Measurements from ENCODE around the gene CADM3. TPM values are rescaled to one million over a fixed set of nuclear protein-coding genes. Genes with fewer than 3 reads are reported as not detected.
A peak's percentile ranks its signal among the peaks of the same experiment; 100 is the strongest.

The CADM3 gene
- total and polyA plus RNA-seq, 2 experiments from 2014 or later: 0.37 to 0.77 TPM

- no peaks in the 10 kb centered on the region for H3K79me2 ChIP-seq
- no peak overlapping the region for H3K4me3 ChIP-seq
- no peak overlapping the region for H2AFZ ChIP-seq
- WGBS (ENCODE audit: low lambda C conversion rate, missing lambda C conversion rate): 89% methylated on average over 5 of the region's 5 CpGs
- no peaks in the 10 kb centered on the region for H3K4me1 ChIP-seq (ENCODE audit: insufficient read depth)
- no peaks in the 10 kb centered on the region for H3K36me3 ChIP-seq (replicated peaks; ENCODE audit: insufficient read depth, low read depth)
- TF ChIP-seq EZH2phosphoT487 (IDR thresholded peaks at IDR 0.05; ENCODE audit: low read depth, severe bottlenecking, unreplicated experiment) (no peak), CTCF (IDR thresholded peaks at IDR 0.05; ENCODE audit: poor library complexity) (no peak), EZH2 (IDR thresholded peaks at IDR 0.05; ENCODE audit: borderline replicate concordance) (no peak)
- no peak overlapping the region for H3K4me2 ChIP-seq
- no peaks in the 10 kb centered on the region for H3K27me3 ChIP-seq
- no peaks in the 10 kb centered on the region for H3K9me2 ChIP-seq (replicated peaks; ENCODE audit: insufficient read depth)
- no peak overlapping the region for H3K27ac ChIP-seq
- no peaks in the 10 kb centered on the region for H4K20me1 ChIP-seq (ENCODE audit: insufficient read depth, poor library complexity, severe bottlenecking)
- H3K9me3 ChIP-seq (ENCODE audit: low read depth): no peaks in the 10 kb centered on the region
- DNase-seq (ENCODE audit: low spot score): no peak
These were observed 28.5 kb downstream of the CADM3 start for GRCh38 chr1:159199901-159200300.

- no peaks in the 10 kb centered on the region for H3K79me2 ChIP-seq
- H2AFZ ChIP-seq: no peak overlapping the region
- H4K20me1 ChIP-seq (ENCODE audit: insufficient read depth, poor library complexity, severe bottlenecking): no peaks in the 10 kb centered on the region
- DNase-seq (ENCODE audit: low spot score): no peak
- peaks cover under 1% of the 10 kb centered on the region for H3K27me3 ChIP-seq
- H3K9me3 ChIP-seq (ENCODE audit: low read depth): no peaks in the 10 kb centered on the region
- no peaks in the 10 kb centered on the region for H3K36me3 ChIP-seq (replicated peaks; ENCODE audit: insufficient read depth, low read depth)
- WGBS (ENCODE audit: low lambda C conversion rate, missing lambda C conversion rate): 81% methylated on average over 10 of the region's 18 CpGs
- no peak overlapping the region for H3K4me3 ChIP-seq
- H3K4me1 ChIP-seq (ENCODE audit: insufficient read depth): no peaks in the 10 kb centered on the region
- H3K4me2 ChIP-seq: no peak overlapping the region
- no peak overlapping the region for H3K27ac ChIP-seq
- no peak for TF ChIP-seq CTCF (IDR thresholded peaks at IDR 0.05; ENCODE audit: poor library complexity)
- no peak for TF ChIP-seq EZH2phosphoT487 (IDR thresholded peaks at IDR 0.05; ENCODE audit: low read depth, severe bottlenecking, unreplicated experiment)
- no peak for TF ChIP-seq EZH2 (IDR thresholded peaks at IDR 0.05; ENCODE audit: borderline replicate concordance)
- H3K9me2 ChIP-seq (replicated peaks; ENCODE audit: insufficient read depth): no peaks in the 10 kb centered on the region
These were observed 29.4 kb downstream of the CADM3 start for GRCh38 chr1:159200769-159201168.

- peak; percentile 26 for DNase-seq (ENCODE audit: low spot score)
- H3K27ac ChIP-seq: no peak overlapping the region
- H3K36me3 ChIP-seq (replicated peaks; ENCODE audit: insufficient read depth, low read depth): no peaks in the 10 kb centered on the region
- no peaks in the 10 kb centered on the region for H3K4me1 ChIP-seq (ENCODE audit: insufficient read depth)
- no peak overlapping the region for H3K4me2 ChIP-seq
- H3K4me3 ChIP-seq: no peak overlapping the region
- WGBS (ENCODE audit: low lambda C conversion rate, missing lambda C conversion rate): 72% methylated on average over 5 of the region's 5 CpGs
- no peak overlapping the region for H2AFZ ChIP-seq
- peaks cover 7% of the 10 kb centered on the region for H3K27me3 ChIP-seq
- H4K20me1 ChIP-seq (ENCODE audit: insufficient read depth, poor library complexity, severe bottlenecking): no peaks in the 10 kb centered on the region
- H3K79me2 ChIP-seq: no peaks in the 10 kb centered on the region
- no peaks in the 10 kb centered on the region for H3K9me2 ChIP-seq (replicated peaks; ENCODE audit: insufficient read depth)
- TF ChIP-seq EZH2 (IDR thresholded peaks at IDR 0.05; ENCODE audit: borderline replicate concordance) (no peak), EZH2phosphoT487 (IDR thresholded peaks at IDR 0.05; ENCODE audit: low read depth, severe bottlenecking, unreplicated experiment) (no peak), CTCF (IDR thresholded peaks at IDR 0.05; ENCODE audit: poor library complexity) (no peak)
- H3K9me3 ChIP-seq (ENCODE audit: low read depth): no peaks in the 10 kb centered on the region
These were observed 30.2 kb downstream of the CADM3 start for GRCh38 chr1:159201642-159202041.

GRCh38 chr1:159203610-159204009 lies 32.2 kb downstream of the CADM3 start:
- no peak for DNase-seq (ENCODE audit: low spot score)
- H3K9me2 ChIP-seq (replicated peaks; ENCODE audit: insufficient read depth): no peaks in the 10 kb centered on the region
- no peaks in the 10 kb centered on the region for H3K36me3 ChIP-seq (replicated peaks; ENCODE audit: insufficient read depth, low read depth)
- H3K27ac ChIP-seq: no peak overlapping the region
- H2AFZ ChIP-seq: no peak overlapping the region
- WGBS (ENCODE audit: low lambda C conversion rate, missing lambda C conversion rate): 85% methylated on average over 6 of the region's 6 CpGs
- H3K4me1 ChIP-seq (ENCODE audit: insufficient read depth): no peaks in the 10 kb centered on the region
- H4K20me1 ChIP-seq (ENCODE audit: insufficient read depth, poor library complexity, severe bottlenecking): no peaks in the 10 kb centered on the region
- no peaks in the 10 kb centered on the region for H3K9me3 ChIP-seq (ENCODE audit: low read depth)
- TF ChIP-seq CTCF (IDR thresholded peaks at IDR 0.05; ENCODE audit: poor library complexity) (no peak), EZH2 (IDR thresholded peaks at IDR 0.05; ENCODE audit: borderline replicate concordance) (no peak), EZH2phosphoT487 (IDR thresholded peaks at IDR 0.05; ENCODE audit: low read depth, severe bottlenecking, unreplicated experiment) (no peak)
- H3K4me2 ChIP-seq: no peak overlapping the region
- peaks cover 26% of the 10 kb centered on the region for H3K27me3 ChIP-seq
- no peak overlapping the region for H3K4me3 ChIP-seq
- no peaks in the 10 kb centered on the region for H3K79me2 ChIP-seq
